Liver (tissue), 9 donors: Measurements from ENCODE around the gene SORCS2. TPM values are rescaled to one million over a fixed set of nuclear protein-coding genes. Genes with fewer than 3 reads are reported as not detected.

ENCODE experiments used
- DNase-seq: peaks from one replicate; pipeline ENCODE4 v3.0.0-alpha.2; 2017; ENCODE audit warnings: low spot score
- H3K27ac ChIP-seq, 2 donors: one replicate each; pipeline ENCODE4 v1.7.0; 2013; ENCODE audit warnings: inconsistent platforms in 2 of 2, low read length in 2 of 2, control low read depth in 1 of 2, low read depth in 1 of 2, mild to moderate bottlenecking in 1 of 2
- H3K27me3 ChIP-seq, 4 donors: one replicate each; pipeline versions ENCODE4 v1.6.1 to v1.7.0; 2013; ENCODE audit warnings: low read length in 3 of 4, inconsistent platforms in 1 of 4, mild to moderate bottlenecking in 1 of 4, moderate library complexity in 1 of 4; ENCODE audit not compliant: control insufficient read depth in 4 of 4, insufficient read depth in 4 of 4
- H3K36me3 ChIP-seq, 4 donors: one replicate each; pipeline versions ENCODE4 v1.6.1 to v1.7.0; 2013; ENCODE audit warnings: low read length in 3 of 4, mild to moderate bottlenecking in 3 of 4, low read depth in 1 of 4, moderate library complexity in 1 of 4; ENCODE audit not compliant: control insufficient read depth in 4 of 4, insufficient read depth in 3 of 4
- H3K4me1 ChIP-seq, 4 donors: one replicate each; pipeline versions ENCODE4 v1.6.1 to v1.7.0; 2013; ENCODE audit warnings: low read length in 3 of 4, mild to moderate bottlenecking in 3 of 4, moderate library complexity in 1 of 4; ENCODE audit not compliant: control insufficient read depth in 4 of 4, insufficient read depth in 4 of 4
- H3K4me3 ChIP-seq, 3 donors: one replicate each; pipeline versions ENCODE4 v1.6.1 to v1.7.0; 2013; ENCODE audit warnings: low read length in 3 of 3, control low read depth in 1 of 3, low read depth in 1 of 3, mild to moderate bottlenecking in 1 of 3
- H3K9ac ChIP-seq, 2 donors: one replicate each; pipeline ENCODE4 v1.7.0; 2013; ENCODE audit warnings: low read length in 2 of 2, mild to moderate bottlenecking in 2 of 2, moderate library complexity in 2 of 2, control low read depth in 1 of 2, low read depth in 1 of 2
- H3K9me3 ChIP-seq, 4 donors: one replicate each; pipeline versions ENCODE4 v1.6.1 to v1.7.0; 2013; ENCODE audit warnings: low read length in 3 of 4; ENCODE audit not compliant: control insufficient read depth in 4 of 4
- EGR1 ChIP-seq, 2 donors: IDR thresholded peaks; 2 replicates each; pipeline ENCODE4 v1.6.1; 2016 to 2018; ENCODE audit warnings: antibody characterized with exemption in 2 of 2, low read depth in 2 of 2
- FOXA1 ChIP-seq: IDR thresholded peaks from 2 replicates; pipeline ENCODE4 v1.6.1; 2016; ENCODE audit warnings: antibody characterized with exemption
- HNF4A ChIP-seq, 2 donors: conservative IDR thresholded peaks; 2 replicates each; pipeline ENCODE4 v1.6.1; 2016; ENCODE audit warnings: antibody characterized with exemption in 2 of 2, mild to moderate bottlenecking in 2 of 2
- HNF4G ChIP-seq: IDR thresholded peaks from 2 replicates; pipeline ENCODE4 v1.6.1; 2016; ENCODE audit warnings: antibody characterized with exemption
- REST ChIP-seq: IDR thresholded peaks from 2 replicates; pipeline ENCODE4 v1.6.1; 2016; ENCODE audit warnings: antibody characterized with exemption, mild to moderate bottlenecking
- SP1 ChIP-seq: IDR thresholded peaks from 2 replicates; pipeline ENCODE4 v1.6.1; 2018; ENCODE audit warnings: antibody characterized with exemption, mild to moderate bottlenecking
- YY1 ChIP-seq: IDR thresholded peaks from 2 replicates; pipeline ENCODE4 v1.6.1; 2016; ENCODE audit warnings: antibody characterized with exemption, mild to moderate bottlenecking
- ZBTB33 ChIP-seq: IDR thresholded peaks from 2 replicates; pipeline ENCODE4 v1.6.1; 2016; ENCODE audit warnings: antibody characterized with exemption
- WGBS: extraction: QIAGEN DNeasy Blood & Tissue Kit; methylation state at CpG from one replicate; pipeline ENCODE4 v1.1.7; 2013; 5-methylcytosine and 5-hydroxymethylcytosine counted together
- polyA plus RNA-seq, 2 donors: library from polyadenylated mRNA; stranded (reverse) in 1 of 2; unstranded in 1 of 2; fragments of 200-250 nt in 1 of 2; fragments of >200 nt in 1 of 2; fragmentation: Nextera tagmentation in 1 of 2; extraction: Ambion mirVana in 1 of 2; gene quantifications; one replicate each; pipeline versions ENCODE4 v1.2.1 to v1.2.3, GENCODE V29; 2013 to 2015
- total RNA-seq, 2 donors: library from RNA; depleted of rRNA; stranded (reverse); fragments of >200 nt; gene quantifications; one replicate each; pipeline ENCODE4 v1.2.3, GENCODE V29; 2014
- TF ChIP-seq, protein P1 (sequence below): fragments of 150-350 bp; IDR thresholded peaks from 2 replicates; pipeline ENCODE4 v1.5.1; 2017; ENCODE audit warnings: improper control_type of control experiment, low read depth, low read length; ENCODE audit not compliant: missing input control
- donor health status: healthy.
- donor health status: healthy.
- donor health status: healthy.
- donor health status: healthy.
- donor health status: healthy.

Gene SORCS2
- total and polyA plus RNA-seq, 4 donors, result 0.10 to 1.4 (median 0.92) TPM

DNA sequence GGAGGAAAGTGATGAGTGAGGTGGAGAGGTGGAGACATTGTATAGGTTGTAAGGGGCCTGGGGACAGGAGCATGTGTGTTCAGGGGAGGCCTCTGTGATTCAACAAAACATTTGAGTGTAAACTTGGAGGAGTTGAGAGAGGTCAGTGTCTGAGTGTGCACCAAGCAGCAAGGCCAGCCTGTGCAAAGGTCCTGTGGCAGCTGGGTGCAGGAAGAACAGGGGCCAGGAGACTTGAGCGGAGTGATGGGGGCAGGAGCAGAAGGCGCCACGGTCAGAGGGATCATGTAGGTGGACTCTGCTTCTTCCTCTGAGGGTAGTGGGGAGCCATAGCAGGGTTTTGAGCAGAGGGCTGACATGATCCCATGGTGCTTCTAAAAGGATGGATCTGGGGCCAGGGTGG, 252.0 kb downstream of the SORCS2 start (continued):
- no peak for TF ChIP-seq REST

DNA sequence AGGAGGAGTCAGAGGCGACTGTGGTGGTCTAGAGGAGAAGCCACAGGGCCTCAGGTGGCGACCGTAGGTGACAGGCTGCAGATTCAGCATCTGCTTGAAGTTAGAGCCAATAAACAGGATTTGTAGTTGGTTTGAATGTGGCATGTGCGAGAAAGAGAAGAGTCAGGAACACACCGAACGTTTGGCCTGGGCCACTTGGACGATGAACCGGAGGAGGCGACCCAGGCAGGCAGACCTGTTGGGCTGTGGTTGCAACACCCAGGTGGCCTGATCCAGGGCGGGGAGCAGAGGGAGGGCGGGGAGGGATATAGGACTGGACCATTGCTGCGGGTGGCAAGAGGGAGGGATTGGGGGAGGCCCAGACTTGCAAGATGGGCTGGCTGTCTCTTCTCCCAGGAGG, 252.4 kb downstream of the SORCS2 start:
- H3K9me3 ChIP-seq, result no peaks in the 10 kb centered on the region
- no peaks in the 10 kb centered on the region for H3K27me3 ChIP-seq
- TF ChIP-seq ZBTB33 (no peak), HNF4G (no peak), HNF4A (conservative IDR thresholded peaks at IDR 0.05) (peak; percentile 47 to 57), FOXA1 (no peak), SP1 (no peak)
- TF ChIP-seq, protein P1, sequence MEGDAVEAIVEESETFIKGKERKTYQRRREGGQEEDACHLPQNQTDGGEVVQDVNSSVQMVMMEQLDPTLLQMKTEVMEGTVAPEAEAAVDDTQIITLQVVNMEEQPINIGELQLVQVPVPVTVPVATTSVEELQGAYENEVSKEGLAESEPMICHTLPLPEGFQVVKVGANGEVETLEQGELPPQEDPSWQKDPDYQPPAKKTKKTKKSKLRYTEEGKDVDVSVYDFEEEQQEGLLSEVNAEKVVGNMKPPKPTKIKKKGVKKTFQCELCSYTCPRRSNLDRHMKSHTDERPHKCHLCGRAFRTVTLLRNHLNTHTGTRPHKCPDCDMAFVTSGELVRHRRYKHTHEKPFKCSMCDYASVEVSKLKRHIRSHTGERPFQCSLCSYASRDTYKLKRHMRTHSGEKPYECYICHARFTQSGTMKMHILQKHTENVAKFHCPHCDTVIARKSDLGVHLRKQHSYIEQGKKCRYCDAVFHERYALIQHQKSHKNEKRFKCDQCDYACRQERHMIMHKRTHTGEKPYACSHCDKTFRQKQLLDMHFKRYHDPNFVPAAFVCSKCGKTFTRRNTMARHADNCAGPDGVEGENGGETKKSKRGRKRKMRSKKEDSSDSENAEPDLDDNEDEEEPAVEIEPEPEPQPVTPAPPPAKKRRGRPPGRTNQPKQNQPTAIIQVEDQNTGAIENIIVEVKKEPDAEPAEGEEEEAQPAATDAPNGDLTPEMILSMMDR, result no peak
- peak; percentile 47 for DNase-seq
- 56% methylated on average over 12 of the region's 12 CpGs for WGBS
- no peaks in the 10 kb centered on the region for H3K36me3 ChIP-seq
- H3K4me1 ChIP-seq, result peaks cover 0 to 7% (median 4%) of the 10 kb centered on the region in 4 donors
- no peak overlapping the region for H3K27ac ChIP-seq
- H3K4me3 ChIP-seq, result no peak overlapping the region
- no peak overlapping the region for H3K9ac ChIP-seq

DNA sequence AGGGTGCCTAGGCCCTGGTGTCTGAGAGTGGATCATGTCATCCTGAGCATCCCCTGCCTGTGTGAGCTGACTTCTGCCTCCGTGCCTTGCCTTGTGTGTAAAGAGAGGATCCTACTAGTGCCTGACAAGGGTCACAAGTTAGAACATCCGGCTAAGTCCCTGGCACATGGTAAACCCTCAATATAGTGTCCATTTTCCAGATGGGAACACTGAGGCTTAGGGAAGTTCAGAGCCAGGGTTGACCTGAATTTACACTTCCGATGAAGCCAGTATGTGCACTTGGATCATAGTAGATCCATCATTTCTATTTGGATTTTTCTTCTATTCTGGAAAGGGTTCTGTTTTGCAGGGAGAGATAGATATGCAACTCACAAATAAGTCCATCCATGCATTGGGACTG, 254.9 kb downstream of the SORCS2 start:
- Histone ChIP-seq H3K4me1 (peaks cover 0 to 7% (median 4%) of the 10 kb centered on the region in 4 donors), H3K9ac (no peak overlapping the region), H3K27me3 (no peaks in the 10 kb centered on the region), H3K36me3 (no peaks in the 10 kb centered on the region), H3K27ac (no peak overlapping the region), H3K9me3 (no peaks in the 10 kb centered on the region), H3K4me3 (no peak overlapping the region)
- TF ChIP-seq REST (no peak), EGR1 (IDR thresholded peaks at IDR 0.05; ENCODE audit: low read depth in 2 of 2) (no peak), YY1 (no peak)
- 89% methylated on average over 3 of the region's 3 CpGs for WGBS
- no peak for DNase-seq
